WTC11 (cell line): ENCODE results near the gene NFIX. TPM values are rescaled to one million over a fixed set of nuclear protein-coding genes. Genes with fewer than 3 reads are reported as not detected.

Source experiments
- ATAC-seq: fragments of 200-7000 bp; cut with Tn5 transposase; 2 replicates; pipeline ENCODE4 v1.10.0; 2021; ENCODE audit warnings: mild to moderate bottlenecking, moderate library complexity
- CTCF ChIA-PET: fragments of 300-600 bp; sonication (Branson Sonifier 250); formaldehyde crosslinking; loops from one replicate; lab custom pipeline; 2021; ENCODE audit warnings: antibody characterized with exemption; lab: Charles Lee
- POLR2A ChIA-PET: fragments of 350-600 bp; sonication (Branson Sonifier 250); formaldehyde crosslinking; loops from one replicate; lab custom pipeline; 2021; ENCODE audit warnings: antibody characterized with exemption; lab: Charles Lee
- DNase-seq: peaks from one replicate; pipeline ENCODE4 v3.0.0; 2021; ENCODE audit warnings: low spot score
- H3K27ac Mint-ChIP-seq: 2 replicates; pipeline ENCODE4 v1.8.0; 2021; ENCODE audit warnings: mixed read lengths
- H3K27me3 Mint-ChIP-seq: 2 replicates; pipeline ENCODE4 v1.8.0; 2021; ENCODE audit warnings: low read depth, mild to moderate bottlenecking, moderate library complexity, mixed read lengths
- H3K36me3 Mint-ChIP-seq: 2 replicates; pipeline ENCODE4 v1.8.0; 2021; ENCODE audit warnings: mixed read lengths
- H3K4me1 Mint-ChIP-seq: 2 replicates; pipeline ENCODE4 v1.8.0; 2022; ENCODE audit warnings: mixed read lengths
- H3K4me3 Mint-ChIP-seq: 2 replicates; pipeline ENCODE4 v1.8.0; 2021; ENCODE audit warnings: mild to moderate bottlenecking, moderate library complexity, mixed read lengths
- H3K9me3 Mint-ChIP-seq: 2 replicates; pipeline ENCODE4 v1.8.0; 2021; ENCODE audit warnings: mixed read lengths
- ATF1 ChIP-seq: sonication (generic); formaldehyde crosslinking; IDR thresholded peaks from 2 replicates; pipeline ENCODE4 v1.8.1; 2023; ENCODE audit warnings: mild to moderate bottlenecking, moderate library complexity, missing genetic modification reagents
- E2F1 ChIP-seq: sonication (generic); formaldehyde crosslinking; IDR thresholded peaks from 2 replicates; pipeline ENCODE4 v1.8.0; 2022; ENCODE audit warnings: mild to moderate bottlenecking, missing genetic modification reagents
- EMX1 ChIP-seq: fragments of 250-450 bp; sonication (Bioruptor Pico); IDR thresholded peaks from 2 replicates; pipeline ENCODE4 v1.8.0; 2021; ENCODE audit warnings: mild to moderate bottlenecking
- GABPB1 ChIP-seq: sonication (generic); formaldehyde crosslinking; IDR thresholded peaks from 2 replicates; pipeline ENCODE4 v1.8.1; 2023; ENCODE audit warnings: mild to moderate bottlenecking, missing genetic modification reagents
- MAX ChIP-seq: sonication (generic); formaldehyde crosslinking; IDR thresholded peaks from 2 replicates; pipeline ENCODE4 v1.8.0; 2022; ENCODE audit warnings: mild to moderate bottlenecking, missing genetic modification reagents
- MLX ChIP-seq: sonication (generic); formaldehyde crosslinking; IDR thresholded peaks from 2 replicates; pipeline ENCODE4 v1.8.1; 2023; ENCODE audit warnings: mild to moderate bottlenecking, missing genetic modification reagents, moderate library complexity
- NFYB ChIP-seq: sonication (generic); formaldehyde crosslinking; conservative IDR thresholded peaks from 2 replicates; pipeline ENCODE4 v1.8.0; 2022; ENCODE audit warnings: low read depth, missing genetic modification reagents
- NR3C1 ChIP-seq: sonication (generic); formaldehyde crosslinking; conservative IDR thresholded peaks from 2 replicates; pipeline ENCODE4 v1.8.1; 2023; ENCODE audit warnings: low read depth, mild to moderate bottlenecking, missing genetic modification reagents
- OVOL2 ChIP-seq: fragments of 250-450 bp; sonication (Bioruptor Pico); IDR thresholded peaks from 2 replicates; pipeline ENCODE4 v1.9.0; 2021; ENCODE audit warnings: mild to moderate bottlenecking, borderline replicate concordance
- RORB ChIP-seq: fragments of 250-450 bp; sonication (Bioruptor Pico); IDR thresholded peaks from 2 replicates; pipeline ENCODE4 v1.9.0; 2021; ENCODE audit warnings: mild to moderate bottlenecking
- SMAD4 ChIP-seq: sonication (generic); formaldehyde crosslinking; IDR thresholded peaks from 2 replicates; pipeline ENCODE4 v1.8.0; 2022; ENCODE audit warnings: mild to moderate bottlenecking, missing genetic modification reagents
- USF2 ChIP-seq: sonication (generic); formaldehyde crosslinking; IDR thresholded peaks from 2 replicates; pipeline ENCODE4 v1.8.1; 2023; ENCODE audit warnings: mild to moderate bottlenecking, missing genetic modification reagents, moderate library complexity
- ZNF396 ChIP-seq: fragments of 250-450 bp; sonication (Bioruptor Pico); IDR thresholded peaks from 2 replicates; pipeline ENCODE4 v1.8.0; 2021; ENCODE audit warnings: mild to moderate bottlenecking, moderate library complexity, borderline replicate concordance
- total RNA-seq: library from RNA; stranded (reverse); gene quantifications from 3 replicates; pipeline ENCODE4 v1.2.3, GENCODE V29; 2021
- TF ChIP-seq, protein P1 (sequence below): sonication (generic); formaldehyde crosslinking; IDR thresholded peaks from 2 replicates; pipeline ENCODE4 v1.8.1; 2023; ENCODE audit warnings: mild to moderate bottlenecking, missing genetic modification reagents, borderline replicate concordance

NFIX gene
- total RNA-seq, 1 experiment from 2014 or later: 1.4 TPM

- Mint-ChIP-seq H3K4me1 (peaks cover 47% of the 10 kb centered on the region), H3K9me3 (no peaks in the 10 kb centered on the region), H3K4me3 (peak overlapping the region; percentile 63; the same call in 1 of the 2 replicates), H3K27me3 (peaks cover 100% of the 10 kb centered on the region), H3K36me3 (no peaks in the 10 kb centered on the region), H3K27ac (no peak overlapping the region)
- ATAC-seq (no peak), DNase-seq (no peak)
- TF ChIP-seq ATF1 (CRISPR knock-in tag) (no peak), EMX1 (CRISPR knock-in tag) (no peak), ZNF396 (no peak), MLX (no peak), SMAD4 (CRISPR knock-in tag) (no peak), USF2 (CRISPR knock-in tag) (no peak), E2F1 (no peak)
- POLR2A ChIA-PET: interaction anchor here (0.7 kb wide), 2 partner anchors 63 to 68 kb away, joined by 3 to 5 read pairs; no protein-coding TSS in a partner anchor
- CTCF ChIA-PET: interaction anchor here (0.7 to 10.8 kb wide), 5 partner anchors 12 to 142 kb away, joined by 3 to 293 read pairs (median 5); no protein-coding TSS in a partner anchor
Observed at GRCh38 chr19:13025819-13026456, 30.7 kb downstream of the NFIX start.

DNA sequence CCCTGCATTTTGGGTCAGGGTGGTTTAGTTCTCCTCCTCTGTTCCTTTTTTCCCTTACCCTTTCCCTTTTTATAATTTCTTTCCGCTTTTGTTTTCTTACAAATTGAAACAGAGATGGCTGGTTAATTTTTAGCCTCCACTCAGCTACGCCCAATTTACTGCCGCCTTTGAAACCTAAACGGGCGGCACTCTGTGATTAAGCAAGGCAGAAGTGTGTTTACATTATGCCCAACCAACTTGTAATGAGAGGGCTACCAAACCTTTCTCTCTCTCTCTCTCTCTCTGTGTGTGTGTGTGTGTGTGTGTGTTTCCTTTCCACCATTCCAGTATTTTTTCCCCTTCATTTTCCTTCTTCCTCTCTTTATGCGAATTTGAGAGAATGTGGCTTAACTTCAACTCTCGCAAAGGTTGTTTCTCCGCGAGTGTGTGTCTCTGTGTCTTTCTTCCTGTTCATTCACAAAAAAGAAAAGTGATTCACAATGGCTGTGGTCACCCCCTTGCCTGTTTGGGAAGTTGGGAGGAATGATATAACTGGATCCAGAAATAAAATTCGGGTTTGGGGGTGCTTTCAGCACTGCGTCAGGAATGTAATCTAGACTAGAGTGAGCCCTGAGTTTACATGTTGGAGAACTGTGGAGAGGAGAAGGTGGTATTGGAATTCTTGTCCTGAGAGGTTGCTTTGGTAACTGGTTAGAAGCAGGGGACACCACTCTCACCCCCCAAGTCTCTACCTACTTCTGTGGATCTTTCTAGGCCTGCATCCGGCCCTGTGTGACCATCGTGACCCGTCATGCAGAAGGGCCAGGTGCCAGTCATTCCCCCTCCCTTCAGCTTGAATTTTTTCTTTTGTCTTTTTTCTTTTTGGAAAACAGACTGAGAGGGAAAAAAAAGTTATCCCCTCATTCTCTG lies 31.4 kb downstream of the NFIX start:
- H3K36me3 Mint-ChIP-seq: no peaks in the 10 kb centered on the region
- H3K9me3 Mint-ChIP-seq: no peaks in the 10 kb centered on the region
- no peak overlapping the region for H3K4me3 Mint-ChIP-seq
- CTCF ChIA-PET: interaction anchor here (0.7 to 10.8 kb wide), 5 partner anchors 9 to 141 kb away, joined by 3 to 293 read pairs (median 110); no protein-coding TSS in a partner anchor
- peaks cover 39% of the 10 kb centered on the region for H3K4me1 Mint-ChIP-seq
- H3K27ac Mint-ChIP-seq: no peak overlapping the region
- ATAC-seq (no peak), DNase-seq (no peak)
- TF ChIP-seq GABPB1 (CRISPR knock-in tag): peak; percentile 69
- TF ChIP-seq OVOL2 (CRISPR knock-in tag): no peak
- POLR2A ChIA-PET: interaction anchor here (0.6 kb wide), 1 partner anchor 27 kb away, joined by 3 read pairs; no protein-coding TSS in a partner anchor
- H3K27me3 Mint-ChIP-seq: peaks cover 99% of the 10 kb centered on the region

GRCh38 chr19:13027557-13027956 lies 32.3 kb downstream of the NFIX start:
- peaks cover 31% of the 10 kb centered on the region for H3K4me1 Mint-ChIP-seq
- DNase-seq (no peak), ATAC-seq (no peak)
- H3K4me3 Mint-ChIP-seq: no peak overlapping the region
- H3K27ac Mint-ChIP-seq: no peak overlapping the region
- no peaks in the 10 kb centered on the region for H3K36me3 Mint-ChIP-seq
- ChIA-PET POLR2A (no interaction called here), CTCF (interaction anchor here (0.8 to 10.8 kb wide), 4 partner anchors 10 to 67 kb away, joined by 3 to 293 read pairs (median 113); no protein-coding TSS in a partner anchor)
- peaks cover 98% of the 10 kb centered on the region for H3K27me3 Mint-ChIP-seq
- no peaks in the 10 kb centered on the region for H3K9me3 Mint-ChIP-seq
- TF ChIP-seq, protein P1, sequence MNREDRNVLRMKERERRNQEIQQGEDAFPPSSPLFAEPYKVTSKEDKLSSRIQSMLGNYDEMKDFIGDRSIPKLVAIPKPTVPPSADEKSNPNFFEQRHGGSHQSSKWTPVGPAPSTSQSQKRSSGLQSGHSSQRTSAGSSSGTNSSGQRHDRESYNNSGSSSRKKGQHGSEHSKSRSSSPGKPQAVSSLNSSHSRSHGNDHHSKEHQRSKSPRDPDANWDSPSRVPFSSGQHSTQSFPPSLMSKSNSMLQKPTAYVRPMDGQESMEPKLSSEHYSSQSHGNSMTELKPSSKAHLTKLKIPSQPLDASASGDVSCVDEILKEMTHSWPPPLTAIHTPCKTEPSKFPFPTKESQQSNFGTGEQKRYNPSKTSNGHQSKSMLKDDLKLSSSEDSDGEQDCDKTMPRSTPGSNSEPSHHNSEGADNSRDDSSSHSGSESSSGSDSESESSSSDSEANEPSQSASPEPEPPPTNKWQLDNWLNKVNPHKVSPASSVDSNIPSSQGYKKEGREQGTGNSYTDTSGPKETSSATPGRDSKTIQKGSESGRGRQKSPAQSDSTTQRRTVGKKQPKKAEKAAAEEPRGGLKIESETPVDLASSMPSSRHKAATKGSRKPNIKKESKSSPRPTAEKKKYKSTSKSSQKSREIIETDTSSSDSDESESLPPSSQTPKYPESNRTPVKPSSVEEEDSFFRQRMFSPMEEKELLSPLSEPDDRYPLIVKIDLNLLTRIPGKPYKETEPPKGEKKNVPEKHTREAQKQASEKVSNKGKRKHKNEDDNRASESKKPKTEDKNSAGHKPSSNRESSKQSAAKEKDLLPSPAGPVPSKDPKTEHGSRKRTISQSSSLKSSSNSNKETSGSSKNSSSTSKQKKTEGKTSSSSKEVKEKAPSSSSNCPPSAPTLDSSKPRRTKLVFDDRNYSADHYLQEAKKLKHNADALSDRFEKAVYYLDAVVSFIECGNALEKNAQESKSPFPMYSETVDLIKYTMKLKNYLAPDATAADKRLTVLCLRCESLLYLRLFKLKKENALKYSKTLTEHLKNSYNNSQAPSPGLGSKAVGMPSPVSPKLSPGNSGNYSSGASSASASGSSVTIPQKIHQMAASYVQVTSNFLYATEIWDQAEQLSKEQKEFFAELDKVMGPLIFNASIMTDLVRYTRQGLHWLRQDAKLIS (CRISPR knock-in tag): no peak
- TF ChIP-seq RORB (CRISPR knock-in tag) (no peak), NFYB (no peak), NR3C1 (CRISPR knock-in tag) (no peak), MAX (CRISPR knock-in tag) (no peak)
